GM12872 (cell line): ENCODE measurements around the gene SPNS2.

Source experiments
- TF ChIP-seq, protein P1 (sequence below): IDR thresholded peaks from 3 replicates; pipeline ENCODE4 v1.5.1; 2011; ENCODE audit warnings: low read depth, mild to moderate bottlenecking, low read length, moderate library complexity; ENCODE audit not compliant: insufficient read depth

Gene SPNS2

DNA sequence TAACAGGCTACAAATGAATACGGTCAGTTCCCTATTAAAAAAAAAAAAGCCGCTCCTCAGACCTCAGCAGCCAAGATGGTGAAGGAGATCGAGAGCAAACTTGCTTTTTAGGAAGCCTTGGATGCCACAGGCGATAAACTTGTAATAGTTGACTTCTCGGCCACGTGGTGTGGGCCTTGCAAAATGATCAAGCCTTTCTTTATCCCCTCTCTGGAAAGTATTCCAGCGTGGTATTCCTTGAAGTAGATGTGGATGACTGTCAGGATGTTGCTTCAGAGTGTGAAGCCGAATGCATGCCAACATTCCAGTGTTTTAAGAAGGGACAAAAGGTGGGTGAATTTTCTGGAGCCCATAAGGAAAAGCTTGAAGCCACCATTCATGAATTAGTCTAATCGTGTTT is 73.5 kb downstream of the SPNS2 start:
- TF ChIP-seq, protein P1, sequence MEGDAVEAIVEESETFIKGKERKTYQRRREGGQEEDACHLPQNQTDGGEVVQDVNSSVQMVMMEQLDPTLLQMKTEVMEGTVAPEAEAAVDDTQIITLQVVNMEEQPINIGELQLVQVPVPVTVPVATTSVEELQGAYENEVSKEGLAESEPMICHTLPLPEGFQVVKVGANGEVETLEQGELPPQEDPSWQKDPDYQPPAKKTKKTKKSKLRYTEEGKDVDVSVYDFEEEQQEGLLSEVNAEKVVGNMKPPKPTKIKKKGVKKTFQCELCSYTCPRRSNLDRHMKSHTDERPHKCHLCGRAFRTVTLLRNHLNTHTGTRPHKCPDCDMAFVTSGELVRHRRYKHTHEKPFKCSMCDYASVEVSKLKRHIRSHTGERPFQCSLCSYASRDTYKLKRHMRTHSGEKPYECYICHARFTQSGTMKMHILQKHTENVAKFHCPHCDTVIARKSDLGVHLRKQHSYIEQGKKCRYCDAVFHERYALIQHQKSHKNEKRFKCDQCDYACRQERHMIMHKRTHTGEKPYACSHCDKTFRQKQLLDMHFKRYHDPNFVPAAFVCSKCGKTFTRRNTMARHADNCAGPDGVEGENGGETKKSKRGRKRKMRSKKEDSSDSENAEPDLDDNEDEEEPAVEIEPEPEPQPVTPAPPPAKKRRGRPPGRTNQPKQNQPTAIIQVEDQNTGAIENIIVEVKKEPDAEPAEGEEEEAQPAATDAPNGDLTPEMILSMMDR: no peak

DNA sequence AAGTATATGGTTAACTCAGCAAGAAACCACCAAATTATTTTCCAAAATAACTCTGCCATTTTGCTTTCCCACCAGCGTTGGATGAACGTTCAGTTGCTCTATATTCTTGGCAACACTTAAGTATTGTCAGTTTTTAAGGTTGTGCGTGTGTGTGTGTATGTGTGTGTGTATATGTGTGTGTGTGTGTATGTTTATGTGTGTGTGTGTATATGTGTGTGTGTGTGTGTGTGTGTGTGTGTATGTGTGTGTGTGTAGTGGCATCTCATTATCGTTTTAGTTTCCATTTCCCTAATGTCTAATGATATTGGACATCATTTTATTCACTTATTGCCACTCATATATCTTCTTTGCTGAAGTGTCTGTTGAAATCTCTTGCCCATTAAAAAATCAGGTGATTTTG is 74.4 kb downstream of the SPNS2 start:
- TF ChIP-seq, protein P1: no peak

DNA sequence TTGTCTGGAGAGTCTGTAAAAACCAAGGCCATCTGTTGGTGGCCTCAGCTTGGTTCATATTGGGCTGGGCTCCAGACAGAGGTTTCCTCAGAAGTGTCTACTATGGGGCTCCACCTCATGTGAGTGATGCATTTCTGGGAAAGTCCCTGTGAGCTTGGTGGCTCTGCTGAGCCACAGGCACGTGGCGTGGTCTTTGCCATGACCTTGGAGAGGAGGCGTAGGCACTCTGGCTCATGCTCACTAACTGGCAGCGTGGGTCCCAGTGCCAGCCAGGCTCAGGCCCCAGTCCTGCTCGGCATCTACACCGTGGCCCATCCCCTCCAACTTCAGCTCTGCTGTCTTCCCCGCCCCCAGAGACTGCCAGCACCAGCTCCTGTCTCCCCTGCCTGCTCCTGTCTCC is 75.0 kb downstream of the SPNS2 start:
- TF ChIP-seq, protein P1: no peak

DNA sequence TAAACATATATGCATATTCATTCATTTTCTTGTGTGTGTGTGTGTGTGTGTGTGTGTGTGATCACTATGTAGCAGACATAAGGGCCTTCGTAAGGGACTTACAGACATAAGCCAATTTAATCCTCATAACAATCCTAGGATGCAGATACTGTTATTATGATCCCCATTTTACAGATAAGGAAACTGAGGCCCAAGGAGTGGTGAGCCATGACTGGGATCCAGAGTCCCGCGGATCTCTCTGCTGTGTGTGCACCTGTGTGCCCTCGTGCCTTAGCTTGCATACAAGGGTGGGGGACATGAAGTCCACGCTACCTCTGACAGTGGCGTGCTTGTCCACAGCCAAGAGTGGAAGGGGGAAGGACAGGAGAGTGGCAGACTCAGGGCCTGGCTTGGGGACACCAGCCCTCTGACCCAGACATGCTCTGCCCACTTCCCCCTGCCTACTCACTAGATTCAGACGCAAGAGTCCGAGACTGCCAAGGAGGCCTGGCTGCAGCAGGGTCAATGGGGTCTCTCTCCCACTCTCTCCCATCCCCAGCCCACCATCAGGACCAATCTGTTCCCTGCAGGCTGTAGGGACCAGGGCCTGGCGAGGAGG is 75.9 kb downstream of the SPNS2 start:
- TF ChIP-seq, protein P1: no peak

DNA sequence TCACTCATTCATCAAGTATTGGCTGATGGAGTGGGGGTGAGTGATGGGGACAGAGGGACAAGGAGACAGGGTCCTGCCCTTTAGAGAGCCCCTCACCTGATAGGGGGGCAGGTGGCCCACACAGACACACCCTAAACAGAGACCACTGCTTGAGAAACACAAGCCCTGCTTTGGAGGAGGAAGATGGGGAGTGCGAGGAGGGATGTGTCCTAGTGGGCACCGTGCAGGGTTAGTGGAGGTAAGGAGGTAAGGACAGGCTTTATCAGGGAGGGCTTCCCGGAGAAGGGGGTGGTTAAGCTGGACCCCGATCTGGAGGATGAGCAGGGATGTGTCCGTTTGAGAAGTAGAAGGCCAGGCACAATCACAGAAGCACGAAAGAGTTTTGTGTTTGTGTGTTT is 77.5 kb downstream of the SPNS2 start:
- TF ChIP-seq, protein P1: no peak

DNA sequence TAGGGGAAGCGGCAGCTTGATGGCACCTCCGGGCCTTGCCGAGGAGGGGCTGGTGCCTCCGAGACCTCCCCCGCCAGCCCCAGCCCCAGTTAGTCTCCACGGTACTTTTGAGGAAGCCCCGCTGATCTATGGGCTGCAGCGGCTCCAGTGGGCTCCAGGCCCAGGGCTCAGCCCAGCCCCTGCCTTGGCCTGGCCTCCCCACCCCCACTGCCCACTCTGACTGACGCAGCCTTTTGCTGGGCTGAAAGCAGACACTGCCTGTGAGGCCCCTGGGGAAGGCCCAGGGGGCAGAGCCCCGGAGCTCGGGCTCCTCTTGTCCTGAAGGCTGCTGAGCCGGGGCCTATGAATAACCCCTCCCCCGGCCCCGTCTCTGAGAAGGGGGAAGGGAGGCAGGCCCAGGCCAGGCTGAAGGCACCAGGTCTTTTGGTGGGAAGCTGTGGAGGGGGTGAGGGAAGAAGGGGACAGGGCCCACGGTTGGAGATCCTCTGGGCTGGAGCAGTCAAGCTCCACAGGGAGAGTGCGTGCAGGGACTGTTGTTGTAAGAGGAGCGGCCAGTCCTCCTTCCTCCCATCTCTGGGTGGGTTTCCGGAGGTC is 78.1 kb downstream of the SPNS2 start:
- TF ChIP-seq, protein P1: no peak

DNA sequence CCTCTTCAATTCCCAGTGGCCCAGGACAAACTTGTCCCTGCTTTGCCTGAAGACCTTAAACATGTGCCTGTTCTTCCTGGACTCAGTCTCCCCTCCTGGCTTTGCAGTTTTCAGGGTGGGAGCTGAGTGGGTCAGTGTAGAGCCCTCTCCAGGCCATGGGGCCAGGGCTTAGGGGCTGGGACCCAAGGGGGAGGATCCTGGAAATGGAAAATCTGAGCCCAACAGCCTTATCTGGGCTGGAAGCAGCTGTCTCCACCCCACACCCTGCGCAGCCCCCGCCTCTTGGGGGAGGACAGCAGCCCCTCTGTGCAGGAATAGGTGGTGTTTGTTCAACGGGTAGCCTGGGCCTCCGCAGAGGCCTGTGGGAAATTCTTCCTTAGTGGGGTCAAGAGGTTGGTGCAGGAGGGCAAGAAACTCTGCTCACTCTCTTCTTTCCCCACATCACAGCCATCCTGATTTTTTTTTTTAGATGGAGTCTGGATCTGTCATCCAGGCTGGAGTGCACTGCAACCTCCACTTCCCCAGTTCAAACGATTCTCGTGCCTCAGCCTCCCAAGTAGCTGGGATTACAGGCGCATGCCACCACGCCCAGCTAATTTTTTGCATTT is 78.8 kb downstream of the SPNS2 start:
- TF ChIP-seq, protein P1: no peak
